HepG2 (cell line): ENCODE results near the gene SPACDR. TPM values are rescaled to one million over a fixed set of nuclear protein-coding genes. Genes with fewer than 3 reads are reported as not detected.

Source experiments
- DMAP1 ChIP-seq: IDR thresholded peaks from 2 replicates; pipeline ENCODE4 v1.6.1; 2016
- DNMT1 ChIP-seq: sonication (generic); formaldehyde crosslinking; IDR thresholded peaks from 2 replicates; pipeline ENCODE4 v1.5.1; 2020; ENCODE audit warnings: mild to moderate bottlenecking, missing genetic modification reagents
- FOXO1 ChIP-seq: sonication (generic); formaldehyde crosslinking; IDR thresholded peaks from 2 replicates; pipeline ENCODE4 v1.4.0; 2020; ENCODE audit warnings: missing genetic modification reagents
- GABPB1 ChIP-seq: IDR thresholded peaks from 2 replicates; pipeline ENCODE4 v1.6.1; 2016; ENCODE audit warnings: mild to moderate bottlenecking, missing genetic modification reagents, moderate library complexity, missing compliant biosample characterization
- GATA4 ChIP-seq: sonication (generic); IDR thresholded peaks from 2 replicates; pipeline ENCODE4 v1.6.1; 2016; ENCODE audit warnings: antibody characterized with exemption, low read depth, borderline replicate concordance
- GATAD2A ChIP-seq: IDR thresholded peaks from 2 replicates; pipeline ENCODE4 v1.6.1; 2016
- HMG20A ChIP-seq: IDR thresholded peaks from 2 replicates; pipeline ENCODE4 v1.6.1; 2016; ENCODE audit warnings: borderline replicate concordance
- SAFB2 ChIP-seq: sonication (generic); formaldehyde crosslinking; IDR thresholded peaks from 2 replicates; pipeline ENCODE4 v1.5.1; 2020; ENCODE audit warnings: missing genetic modification reagents, low read depth, mild to moderate bottlenecking, borderline replicate concordance
- SYNCRIP ChIP-seq: fragments of 200-400 bp; formaldehyde crosslinking; IDR thresholded peaks from 2 replicates; pipeline ENCODE4 v1.6.1; 2018; ENCODE audit warnings: mild to moderate bottlenecking, low read depth, low read length; ENCODE audit not compliant: insufficient read depth
- TEAD3 ChIP-seq: optimal IDR thresholded peaks from 2 replicates; pipeline ENCODE3; 2016; ENCODE audit warnings: borderline replicate concordance
- ZFX ChIP-seq: sonication (generic); formaldehyde crosslinking; IDR thresholded peaks from 2 replicates; pipeline ENCODE4 v1.4.0; 2020; ENCODE audit warnings: mild to moderate bottlenecking, low read depth, missing genetic modification reagents, moderate library complexity
- ZKSCAN8 ChIP-seq: IDR thresholded peaks from 2 replicates; pipeline ENCODE4 v1.6.1; 2016; ENCODE audit warnings: borderline replicate concordance, missing genetic modification reagents, missing compliant biosample characterization
- ZNF34 ChIP-seq: sonication (generic); formaldehyde crosslinking; IDR thresholded peaks from 2 replicates; pipeline ENCODE4 v1.4.0; 2020; ENCODE audit warnings: mild to moderate bottlenecking, missing genetic modification reagents, borderline replicate concordance
- ZNF543 ChIP-seq: sonication (generic); formaldehyde crosslinking; IDR thresholded peaks from 2 replicates; pipeline ENCODE4 v1.4.0; 2020; ENCODE audit warnings: mild to moderate bottlenecking, missing genetic modification reagents
- ZNF550 ChIP-seq: sonication (generic); formaldehyde crosslinking; IDR thresholded peaks from 2 replicates; pipeline ENCODE4 v1.4.0; 2020; ENCODE audit warnings: mild to moderate bottlenecking, missing genetic modification reagents, borderline replicate concordance
- ZNF792 ChIP-seq: IDR thresholded peaks from 2 replicates; pipeline ENCODE4 v1.6.1; 2016
- polyA plus RNA-seq, 8 experiments: library from polyadenylated mRNA; depleted of rRNA in 3 of 8; stranded (reverse) in 7 of 8; unstranded in 1 of 8; fragments of >200 nt; fragmentation: Illumina TruSeq in 4 of 8; extraction: Trizol in 4 of 8; gene quantifications; 2 replicates each; pipeline versions ENCODE4 v1.2.1 to v1.2.3, GENCODE V29; 2011 to 2016; ENCODE audit warnings: low read depth in 4 of 8, missing spikeins in 1 of 8, mixed read lengths in 1 of 8; ENCODE audit not compliant: insufficient read depth in 1 of 8
- total RNA-seq, 5 experiments: library from RNA; depleted of rRNA; stranded (reverse); fragments of >200 nt; fragmentation: Illumina TruSeq; extraction: Trizol; gene quantifications; 2 replicates each; pipeline ENCODE4 v1.2.3, GENCODE V29; 2016; ENCODE audit warnings: low read depth in 1 of 5
- TF ChIP-seq, protein P1 (sequence below): sonication (generic); formaldehyde crosslinking; IDR thresholded peaks from 2 replicates; pipeline ENCODE4 v1.9.0; 2022; ENCODE audit warnings: low read depth, missing genetic modification reagents
- TF ChIP-seq, protein P2 (sequence below): sonication (generic); IDR thresholded peaks from 2 replicates; pipeline ENCODE4 v1.6.1; 2016; ENCODE audit warnings: low read depth, borderline replicate concordance
- TF ChIP-seq, protein P3 (sequence below): sonication (generic); formaldehyde crosslinking; IDR thresholded peaks from 2 replicates; pipeline ENCODE4 v1.4.0; 2020; ENCODE audit warnings: mild to moderate bottlenecking, missing genetic modification reagents, borderline replicate concordance
- TF ChIP-seq, protein P4 (sequence below): IDR thresholded peaks from 2 replicates; pipeline ENCODE4 v1.6.1; 2018; ENCODE audit warnings: missing genetic modification reagents, mild to moderate bottlenecking, missing compliant biosample characterization

Gene SPACDR
- total and polyA plus RNA-seq, 2 of the 13 experiments (the other 11 are each of a cell fraction or from before 2014, with no cell fraction given), result 0.41 TPM; not detected in 1

DNA sequence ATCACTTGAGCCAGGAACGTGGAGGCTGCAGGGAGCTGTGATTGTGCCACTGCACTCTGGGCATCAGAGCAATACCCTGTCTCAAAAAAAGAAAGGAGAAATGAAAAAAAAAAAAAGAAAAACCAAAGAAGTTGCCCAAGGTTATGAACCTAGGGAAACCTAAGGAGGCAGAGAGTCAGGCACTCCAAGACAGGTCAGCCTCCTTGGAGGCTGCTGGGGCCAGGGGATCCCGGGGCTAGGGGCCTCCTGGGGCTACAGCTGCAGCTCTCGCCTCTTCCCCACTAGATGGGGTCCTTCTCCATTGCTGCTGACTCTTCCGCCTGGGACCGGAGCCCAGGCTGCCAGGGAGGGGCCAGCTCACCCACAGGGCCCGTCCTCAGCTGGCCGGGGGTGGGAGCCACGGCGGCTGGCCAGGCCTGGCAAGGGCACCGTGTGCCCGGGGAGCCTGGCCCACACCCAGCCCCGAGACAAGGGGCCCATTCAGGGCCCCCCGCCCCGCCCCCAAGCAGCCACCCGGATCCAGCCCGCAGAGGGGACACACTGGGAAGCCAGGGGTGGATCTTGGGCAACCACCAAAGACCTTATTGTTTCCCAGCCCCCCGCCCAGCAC is 1.7 kb upstream of the SPACDR start (continued):
- TF ChIP-seq, protein P1, sequence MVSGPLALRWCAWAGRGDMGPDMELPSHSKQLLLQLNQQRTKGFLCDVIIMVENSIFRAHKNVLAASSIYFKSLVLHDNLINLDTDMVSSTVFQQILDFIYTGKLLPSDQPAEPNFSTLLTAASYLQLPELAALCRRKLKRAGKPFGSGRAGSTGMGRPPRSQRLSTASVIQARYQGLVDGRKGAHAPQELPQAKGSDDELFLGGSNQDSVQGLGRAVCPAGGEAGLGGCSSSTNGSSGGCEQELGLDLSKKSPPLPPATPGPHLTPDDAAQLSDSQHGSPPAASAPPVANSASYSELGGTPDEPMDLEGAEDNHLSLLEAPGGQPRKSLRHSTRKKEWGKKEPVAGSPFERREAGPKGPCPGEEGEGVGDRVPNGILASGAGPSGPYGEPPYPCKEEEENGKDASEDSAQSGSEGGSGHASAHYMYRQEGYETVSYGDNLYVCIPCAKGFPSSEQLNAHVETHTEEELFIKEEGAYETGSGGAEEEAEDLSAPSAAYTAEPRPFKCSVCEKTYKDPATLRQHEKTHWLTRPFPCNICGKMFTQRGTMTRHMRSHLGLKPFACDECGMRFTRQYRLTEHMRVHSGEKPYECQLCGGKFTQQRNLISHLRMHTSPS, result peak; percentile 81
- TF ChIP-seq SAFB2 (CRISPR knock-in tag) (no peak), ZKSCAN8 (CRISPR knock-in tag) (no peak), GABPB1 (CRISPR knock-in tag) (peak; percentile 59; the same call in 1 of the 2 replicates), ZNF543 (CRISPR knock-in tag) (no peak), HMG20A (no peak), ZNF792 (CRISPR knock-in tag) (peak; percentile 22; the same call in 1 of the 2 replicates), ZNF34 (CRISPR knock-in tag) (no peak), DMAP1 (CRISPR knock-in tag) (0 out of 2 replicates have a peak, but pooled peaks have one; percentile 31), TEAD3 (no peak), GATAD2A (CRISPR knock-in tag) (0 out of 2 replicates have a peak, but pooled peaks have one; percentile 37), ZFX (CRISPR knock-in tag) (peak; percentile 39; the same call in 1 of the 2 replicates), ZNF550 (CRISPR knock-in tag) (no peak), FOXO1 (CRISPR knock-in tag) (0 out of 2 replicates have a peak, but pooled peaks have one; percentile 32), DNMT1 (CRISPR knock-in tag) (no peak), GATA4 (no peak), SYNCRIP (no peak)
- TF ChIP-seq, protein P2, sequence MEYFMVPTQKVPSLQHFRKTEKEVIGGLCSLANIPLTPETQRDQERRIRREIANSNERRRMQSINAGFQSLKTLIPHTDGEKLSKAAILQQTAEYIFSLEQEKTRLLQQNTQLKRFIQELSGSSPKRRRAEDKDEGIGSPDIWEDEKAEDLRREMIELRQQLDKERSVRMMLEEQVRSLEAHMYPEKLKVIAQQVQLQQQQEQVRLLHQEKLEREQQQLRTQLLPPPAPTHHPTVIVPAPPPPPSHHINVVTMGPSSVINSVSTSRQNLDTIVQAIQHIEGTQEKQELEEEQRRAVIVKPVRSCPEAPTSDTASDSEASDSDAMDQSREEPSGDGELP, result peak; percentile 72; the same call in 1 of the 2 replicates
- TF ChIP-seq, protein P3, sequence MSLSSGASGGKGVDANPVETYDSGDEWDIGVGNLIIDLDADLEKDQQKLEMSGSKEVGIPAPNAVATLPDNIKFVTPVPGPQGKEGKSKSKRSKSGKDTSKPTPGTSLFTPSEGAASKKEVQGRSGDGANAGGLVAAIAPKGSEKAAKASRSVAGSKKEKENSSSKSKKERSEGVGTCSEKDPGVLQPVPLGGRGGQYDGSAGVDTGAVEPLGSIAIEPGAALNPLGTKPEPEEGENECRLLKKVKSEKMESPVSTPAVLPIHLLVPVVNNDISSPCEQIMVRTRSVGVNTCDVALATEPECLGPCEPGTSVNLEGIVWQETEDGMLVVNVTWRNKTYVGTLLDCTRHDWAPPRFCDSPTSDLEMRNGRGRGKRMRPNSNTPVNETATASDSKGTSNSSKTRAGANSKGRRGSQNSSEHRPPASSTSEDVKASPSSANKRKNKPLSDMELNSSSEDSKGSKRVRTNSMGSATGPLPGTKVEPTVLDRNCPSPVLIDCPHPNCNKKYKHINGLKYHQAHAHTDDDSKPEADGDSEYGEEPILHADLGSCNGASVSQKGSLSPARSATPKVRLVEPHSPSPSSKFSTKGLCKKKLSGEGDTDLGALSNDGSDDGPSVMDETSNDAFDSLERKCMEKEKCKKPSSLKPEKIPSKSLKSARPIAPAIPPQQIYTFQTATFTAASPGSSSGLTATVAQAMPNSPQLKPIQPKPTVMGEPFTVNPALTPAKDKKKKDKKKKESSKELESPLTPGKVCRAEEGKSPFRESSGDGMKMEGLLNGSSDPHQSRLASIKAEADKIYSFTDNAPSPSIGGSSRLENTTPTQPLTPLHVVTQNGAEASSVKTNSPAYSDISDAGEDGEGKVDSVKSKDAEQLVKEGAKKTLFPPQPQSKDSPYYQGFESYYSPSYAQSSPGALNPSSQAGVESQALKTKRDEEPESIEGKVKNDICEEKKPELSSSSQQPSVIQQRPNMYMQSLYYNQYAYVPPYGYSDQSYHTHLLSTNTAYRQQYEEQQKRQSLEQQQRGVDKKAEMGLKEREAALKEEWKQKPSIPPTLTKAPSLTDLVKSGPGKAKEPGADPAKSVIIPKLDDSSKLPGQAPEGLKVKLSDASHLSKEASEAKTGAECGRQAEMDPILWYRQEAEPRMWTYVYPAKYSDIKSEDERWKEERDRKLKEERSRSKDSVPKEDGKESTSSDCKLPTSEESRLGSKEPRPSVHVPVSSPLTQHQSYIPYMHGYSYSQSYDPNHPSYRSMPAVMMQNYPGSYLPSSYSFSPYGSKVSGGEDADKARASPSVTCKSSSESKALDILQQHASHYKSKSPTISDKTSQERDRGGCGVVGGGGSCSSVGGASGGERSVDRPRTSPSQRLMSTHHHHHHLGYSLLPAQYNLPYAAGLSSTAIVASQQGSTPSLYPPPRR, result no peak
- TF ChIP-seq, protein P4, sequence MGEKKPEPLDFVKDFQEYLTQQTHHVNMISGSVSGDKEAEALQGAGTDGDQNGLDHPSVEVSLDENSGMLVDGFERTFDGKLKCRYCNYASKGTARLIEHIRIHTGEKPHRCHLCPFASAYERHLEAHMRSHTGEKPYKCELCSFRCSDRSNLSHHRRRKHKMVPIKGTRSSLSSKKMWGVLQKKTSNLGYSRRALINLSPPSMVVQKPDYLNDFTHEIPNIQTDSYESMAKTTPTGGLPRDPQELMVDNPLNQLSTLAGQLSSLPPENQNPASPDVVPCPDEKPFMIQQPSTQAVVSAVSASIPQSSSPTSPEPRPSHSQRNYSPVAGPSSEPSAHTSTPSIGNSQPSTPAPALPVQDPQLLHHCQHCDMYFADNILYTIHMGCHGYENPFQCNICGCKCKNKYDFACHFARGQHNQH (CRISPR knock-in tag), result no peak
